Neural progenitor cell (in vitro differentiated cells): ENCODE data around the gene YPEL2.

Experiments
- CTCF ChIP-seq: fragments of 200-600 bp; sonication (generic); IDR thresholded peaks from 2 replicates; pipeline ENCODE4 v1.5.1; 2017; ENCODE audit warnings: antibody characterized with exemption, mild to moderate bottlenecking
- EZH2 ChIP-seq: fragments of 200-600 bp; sonication (generic); IDR thresholded peaks from 2 replicates; pipeline ENCODE4 v1.6.1; 2017; ENCODE audit warnings: antibody characterized with exemption, mild to moderate bottlenecking, moderate library complexity
- EZH2phosphoT487 ChIP-seq: fragments of 200-600 bp; sonication (generic); IDR thresholded peaks from 2 replicates; pipeline ENCODE4 v1.6.1; 2017; ENCODE audit warnings: antibody characterized with exemption

GRCh38 chr17:59423903-59424302, 92.4 kb downstream of the YPEL2 start:
- TF ChIP-seq CTCF (no peak), EZH2phosphoT487 (no peak), EZH2 (no peak)
